NOMO-1 treated with dmso at 0.1 percent for 144 hours (cell line): Measurements from ENCODE around the gene IFI27L1.

Experiments used
- DNase-seq: peaks from one replicate; lab custom pipeline; 2025; ENCODE audit not compliant: unreplicated experiment; lab: John Stamatoyannopoulos, UW

The IFI27L1 gene

GRCh38 chr14:94077823-94078222 lies 3.3 kb upstream of the IFI27L1 start:
- DNase-seq = no peak

GRCh38 chr14:94079891-94080620 lies 1.1 kb upstream of the IFI27L1 start:
- DNase-seq = no peak

- DNase-seq = no peak
These were observed 293 bp downstream of the IFI27L1 start for GRCh38 chr14:94081386-94081820.

- no peak for DNase-seq
These were observed 6.8 kb downstream of the IFI27L1 start for GRCh38 chr14:94087891-94088290.

- DNase-seq = no peak
These were observed 7.4 kb downstream of the IFI27L1 start for GRCh38 chr14:94088516-94088915.

GRCh38 chr14:94089479-94089878 lies 8.4 kb downstream of the IFI27L1 start:
- DNase-seq = no peak

GRCh38 chr14:94093418-94093817 lies 12.3 kb downstream of the IFI27L1 start:
- DNase-seq = no peak

GRCh38 chr14:94097091-94097490 lies 16.0 kb downstream of the IFI27L1 start:
- DNase-seq = no peak

GRCh38 chr14:94098326-94098992 lies 17.3 kb downstream of the IFI27L1 start:
- DNase-seq = peak; percentile 38

GRCh38 chr14:94099006-94099405 lies 17.9 kb downstream of the IFI27L1 start:
- DNase-seq = no peak

- DNase-seq = no peak
These were observed 19.7 kb downstream of the IFI27L1 start for GRCh38 chr14:94100847-94101246.

- DNase-seq = no peak
These were observed 20.6 kb downstream of the IFI27L1 start for GRCh38 chr14:94101748-94102147.

- DNase-seq = no peak
These were observed 21.8 kb downstream of the IFI27L1 start for GRCh38 chr14:94102768-94103482.

- no peak for DNase-seq
These were observed 22.5 kb downstream of the IFI27L1 start for GRCh38 chr14:94103554-94104150.

- no peak for DNase-seq
These were observed 23.6 kb downstream of the IFI27L1 start for GRCh38 chr14:94104731-94105130.

GRCh38 chr14:94109915-94110250 lies 28.8 kb downstream of the IFI27L1 start:
- DNase-seq = no peak

- no peak for DNase-seq
These were observed 29.6 kb downstream of the IFI27L1 start, which contains the start of gene IFI27 for GRCh38 chr14:94110552-94111181. IFI27 (plus strand) TSS chr14:94110736.

GRCh38 chr14:94111276-94112095 lies 30.4 kb downstream of the IFI27L1 start:
- no peak for DNase-seq

- DNase-seq = no peak
These were observed 31.5 kb downstream of the IFI27L1 start for GRCh38 chr14:94112513-94113063.

GRCh38 chr14:94113073-94113472 lies 32.0 kb downstream of the IFI27L1 start:
- DNase-seq = no peak
